HG03139 (cell line): ENCODE data around the gene MAD1L1.
"Not testable (repeated sequence)": the region's sequence is repeated elsewhere in the genome, so short reads cannot be mapped to it uniquely, and the experiment has no call there.

Experiments used
- ATAC-seq: cut with Tn5 transposase; IDR thresholded peaks from one replicate; pipeline ENCODE4 v1.9.1; 2021; ENCODE audit not compliant: unreplicated experiment

MAD1L1 gene

DNA sequence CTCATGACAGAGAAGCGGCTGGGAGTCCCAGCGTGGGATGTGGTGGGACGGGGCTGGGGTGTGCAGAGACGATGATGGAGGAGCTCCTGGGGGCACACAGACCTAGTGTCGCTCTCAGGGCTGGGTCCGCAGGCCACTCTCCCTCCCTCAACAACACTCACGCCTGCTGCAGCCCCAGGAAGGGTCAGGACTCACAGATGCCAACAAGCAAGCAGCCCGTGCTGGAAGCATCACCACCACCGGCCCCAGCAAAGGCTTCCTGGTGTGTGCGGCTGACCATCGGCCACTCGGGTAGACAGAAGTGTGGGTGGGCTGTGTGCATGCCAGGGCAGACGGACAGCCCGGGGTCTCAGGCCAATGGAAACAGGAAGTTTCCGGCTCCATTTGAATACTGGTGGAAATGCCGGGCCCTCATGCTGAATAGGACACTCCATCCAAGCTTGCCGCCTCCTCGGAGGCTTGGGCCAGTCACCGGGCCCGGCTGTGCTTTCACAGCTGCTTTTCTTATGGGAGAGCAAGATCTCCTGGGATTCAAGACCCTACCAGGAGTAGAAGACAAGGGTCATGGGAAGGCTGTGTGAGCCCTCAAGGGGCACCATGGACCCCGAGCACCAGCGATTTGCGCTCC is 384.6 kb downstream of the MAD1L1 start:
- no peak for ATAC-seq

DNA sequence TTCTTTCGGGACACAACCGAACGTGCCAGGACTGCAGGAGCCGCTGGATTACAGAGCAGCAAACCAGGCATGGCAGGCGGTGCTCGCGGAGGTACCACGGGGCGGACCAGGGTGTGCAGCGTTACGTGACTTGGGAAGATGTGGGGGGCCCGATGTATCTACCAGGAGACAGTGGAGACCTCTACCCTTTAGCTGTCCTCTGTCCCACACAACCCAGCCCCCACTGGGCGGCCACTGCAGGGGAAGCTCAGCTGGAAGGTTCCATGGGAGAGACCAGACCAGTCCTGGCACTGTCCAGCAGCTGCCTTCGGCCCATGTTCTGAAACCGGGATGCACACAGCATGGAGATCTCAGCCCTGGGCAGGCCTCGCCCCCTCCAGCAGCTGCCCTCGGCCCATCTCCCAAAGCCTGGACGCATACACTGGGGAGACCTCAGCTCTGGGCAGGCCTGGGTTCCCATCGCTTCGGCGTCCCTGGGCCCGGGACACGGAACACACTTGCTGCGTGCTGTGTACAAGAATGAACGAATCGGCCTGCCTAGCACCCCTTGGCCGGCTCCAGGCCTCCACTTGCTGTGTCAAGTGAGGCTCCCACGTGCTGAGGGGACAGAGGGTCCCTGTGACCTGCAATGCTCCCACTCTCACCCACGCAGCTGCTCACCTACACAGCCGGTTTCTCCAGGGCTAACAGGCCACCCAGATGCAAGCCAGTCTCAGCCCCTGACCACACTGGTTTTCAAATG is 385.3 kb downstream of the MAD1L1 start:
- no peak for ATAC-seq

GRCh38 chr7:1846331-1847065 is 386.2 kb downstream of the MAD1L1 start:
- ATAC-seq = no peak

DNA sequence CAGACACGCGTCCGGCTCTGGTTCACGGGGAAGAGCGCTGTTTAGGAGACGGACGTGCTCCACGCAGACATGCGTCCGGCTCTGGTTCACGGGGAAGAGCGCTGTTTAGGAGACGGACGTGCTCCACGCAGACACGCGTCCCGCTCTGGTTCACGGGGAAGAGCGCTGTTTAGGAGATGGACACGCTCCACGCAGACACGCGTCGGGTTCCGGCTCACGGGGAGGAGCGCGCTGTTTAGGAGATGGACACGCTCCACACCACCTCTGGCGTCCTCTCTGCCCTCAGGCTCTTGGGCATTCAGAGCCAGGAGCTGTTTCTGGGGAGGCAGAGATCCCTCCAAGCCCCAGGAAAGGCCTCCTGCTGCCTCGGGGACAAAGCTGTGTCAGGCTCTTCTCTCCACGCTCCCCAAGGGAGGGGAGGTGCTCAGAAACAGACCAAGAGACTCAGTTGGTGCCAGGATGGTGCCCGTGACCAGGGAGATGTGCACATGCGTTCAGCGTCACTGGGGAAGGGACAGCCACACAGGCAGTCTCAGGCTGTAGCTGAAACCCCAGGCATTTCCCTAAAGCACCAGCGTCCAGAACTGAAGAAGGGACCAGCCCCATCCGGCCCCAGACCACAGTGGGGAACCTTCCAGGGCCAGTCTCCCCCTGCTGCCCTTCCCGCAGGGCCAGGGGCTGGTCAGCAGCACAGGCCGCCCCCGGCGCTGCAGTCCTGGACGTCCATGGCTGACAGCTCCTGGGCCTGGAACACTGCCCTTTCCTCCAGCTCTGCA is 387.0 kb downstream of the MAD1L1 start:
- no peak for ATAC-seq

DNA sequence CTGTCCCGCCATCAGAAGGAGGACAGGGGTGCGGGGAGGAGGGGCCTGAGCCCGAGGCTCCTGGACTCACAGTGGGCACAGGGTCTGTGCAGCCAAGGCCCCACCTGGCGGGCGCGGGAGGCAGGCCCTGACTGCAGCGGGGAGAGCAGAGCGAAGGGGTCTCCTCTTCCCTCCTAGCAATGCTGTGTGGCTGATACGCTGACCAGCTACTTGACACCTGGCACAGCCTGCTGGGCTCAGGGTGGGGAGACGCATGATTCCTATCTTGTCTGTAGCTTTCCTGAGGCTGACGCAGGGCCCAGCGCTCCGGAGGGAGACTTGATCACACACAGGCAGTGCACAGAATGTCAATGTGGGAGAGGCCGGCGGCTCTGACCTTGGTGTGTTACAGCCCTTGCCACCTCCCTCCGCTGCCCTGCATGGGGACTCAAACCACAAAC is 387.8 kb downstream of the MAD1L1 start:
- ATAC-seq = no peak

DNA sequence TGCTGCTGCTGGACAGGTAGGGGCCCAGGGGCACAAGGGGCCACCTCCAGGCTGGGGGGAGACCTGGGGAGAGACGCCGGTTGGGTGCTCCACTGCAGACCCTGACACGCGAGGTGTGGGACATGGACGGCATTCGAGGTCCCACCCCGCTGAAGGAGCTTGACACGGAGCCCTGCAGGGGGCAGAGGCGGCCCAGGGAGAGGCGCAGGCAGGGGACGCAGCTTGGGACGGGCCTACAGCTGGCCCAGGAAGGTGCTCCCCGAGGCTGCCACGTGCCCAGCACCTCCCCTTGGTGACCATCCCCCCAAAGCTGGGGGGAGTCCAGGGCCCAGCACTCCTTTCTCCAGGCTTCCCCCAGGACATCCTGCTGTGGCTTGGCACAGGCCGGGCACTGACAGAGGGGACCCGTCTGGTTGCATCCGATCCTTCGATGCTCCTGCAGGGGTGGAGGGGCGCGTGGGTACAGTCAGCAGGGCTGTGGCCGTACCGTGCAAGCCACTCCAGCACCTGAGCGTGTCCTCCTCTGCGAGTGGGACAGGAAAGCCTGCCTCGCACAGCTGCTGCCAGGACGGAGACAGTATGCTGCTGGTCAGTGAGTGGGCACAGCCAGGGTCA is 388.3 kb downstream of the MAD1L1 start:
- ATAC-seq = no peak

DNA sequence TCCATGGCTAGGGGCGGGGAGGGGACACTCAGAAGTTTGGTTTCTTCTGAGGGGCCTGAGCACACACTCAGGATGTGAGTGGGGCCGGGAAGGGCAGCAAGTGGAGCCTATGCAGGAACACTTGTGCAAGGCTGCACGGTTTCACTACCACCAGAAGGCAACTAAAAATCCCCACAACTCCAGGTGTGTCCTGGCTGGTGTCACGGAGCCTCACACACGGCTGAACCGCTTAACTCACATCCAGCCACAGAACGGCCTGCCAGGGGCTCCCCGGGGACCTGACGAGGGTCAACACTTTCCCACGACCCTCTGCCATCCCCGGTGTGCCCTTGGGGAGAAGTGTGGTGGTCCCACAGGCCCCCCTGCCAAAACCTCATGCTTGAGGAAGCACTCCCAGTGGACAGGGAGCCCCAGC is 388.8 kb downstream of the MAD1L1 start:
- ATAC-seq = no peak

GRCh38 chr7:1843271-1843861 is 389.4 kb downstream of the MAD1L1 start:
- ATAC-seq = no peak

DNA sequence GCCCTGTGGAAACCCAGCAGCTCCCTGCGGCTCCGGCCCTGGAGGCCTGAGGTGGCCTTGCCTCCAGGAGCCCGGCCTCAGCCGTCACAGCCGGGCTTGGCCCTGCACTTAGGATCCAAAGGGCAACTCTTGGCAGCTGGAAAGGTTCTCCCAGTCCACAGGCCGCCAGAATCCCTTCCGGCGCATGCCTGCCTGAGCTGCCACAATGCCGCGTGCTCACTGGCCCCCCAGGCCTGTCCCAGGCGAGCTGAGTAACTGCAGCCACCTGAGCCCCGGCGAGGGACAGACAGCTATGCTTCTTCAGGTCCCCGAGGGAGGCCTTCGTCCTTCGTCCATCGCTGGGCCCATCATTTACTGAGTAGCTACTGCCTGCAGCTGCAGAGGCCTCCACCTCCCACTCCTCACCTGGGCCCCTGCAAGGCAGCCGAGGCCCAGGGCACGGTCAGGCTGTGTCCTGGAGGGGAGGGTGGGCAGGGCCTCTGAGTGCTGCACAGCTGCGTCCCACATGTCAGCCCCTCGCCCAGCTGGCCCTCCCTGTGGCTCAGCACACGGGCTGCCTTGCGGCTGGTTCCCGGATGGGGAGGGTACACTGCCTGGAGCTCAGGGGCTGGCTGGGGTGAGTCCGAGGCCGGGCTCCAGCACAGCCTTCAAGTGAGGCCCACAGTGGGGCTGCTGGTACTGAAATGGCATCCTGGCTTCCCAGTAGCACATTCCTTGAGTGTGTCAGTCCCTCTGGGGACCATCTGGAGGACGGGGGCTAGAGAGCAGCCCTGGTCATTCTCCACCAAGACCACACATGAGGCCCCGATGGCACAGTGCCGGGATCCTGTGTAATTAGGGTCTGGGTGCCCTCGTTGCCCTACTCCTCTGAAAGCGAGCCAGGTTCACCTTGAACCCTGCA is 390.2 kb downstream of the MAD1L1 start:
- ATAC-seq = no peak

DNA sequence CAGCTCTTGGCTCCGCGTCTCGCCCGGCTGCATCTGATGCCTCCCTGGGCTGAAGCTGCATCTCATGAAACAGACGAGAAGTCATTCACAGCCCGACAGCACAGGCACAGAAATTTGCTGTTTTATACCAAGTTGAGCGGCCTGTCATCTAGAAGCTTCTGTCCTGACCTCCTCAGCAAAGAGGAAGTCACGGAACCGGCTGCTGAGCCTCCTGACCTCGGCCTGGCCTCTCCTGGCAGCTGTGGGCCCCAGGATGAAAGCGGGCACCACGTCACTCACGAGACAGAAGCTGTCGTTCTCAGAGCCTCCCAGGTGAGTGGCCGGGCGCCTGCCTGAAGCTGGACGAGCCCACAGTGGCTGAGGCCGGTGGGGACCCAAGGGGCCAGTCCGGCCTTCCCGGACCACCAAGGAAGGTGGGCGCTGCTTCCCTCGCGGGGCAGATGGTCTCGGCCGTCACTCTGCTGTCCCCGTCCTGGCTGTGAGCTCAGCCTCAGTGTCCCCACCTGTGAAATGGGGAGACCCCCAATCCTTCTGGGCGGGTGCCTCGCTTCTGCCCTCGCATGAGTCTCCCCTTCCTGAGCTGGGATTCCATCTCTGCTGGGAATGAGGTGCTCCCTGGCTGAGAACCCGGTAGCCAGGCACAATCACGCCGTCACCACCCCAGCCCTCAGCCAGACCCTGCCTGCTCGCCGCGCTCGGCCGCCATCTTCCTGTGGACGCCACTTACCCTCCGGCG is 391.3 kb downstream of the MAD1L1 start:
- ATAC-seq = not testable (repeated sequence)

DNA sequence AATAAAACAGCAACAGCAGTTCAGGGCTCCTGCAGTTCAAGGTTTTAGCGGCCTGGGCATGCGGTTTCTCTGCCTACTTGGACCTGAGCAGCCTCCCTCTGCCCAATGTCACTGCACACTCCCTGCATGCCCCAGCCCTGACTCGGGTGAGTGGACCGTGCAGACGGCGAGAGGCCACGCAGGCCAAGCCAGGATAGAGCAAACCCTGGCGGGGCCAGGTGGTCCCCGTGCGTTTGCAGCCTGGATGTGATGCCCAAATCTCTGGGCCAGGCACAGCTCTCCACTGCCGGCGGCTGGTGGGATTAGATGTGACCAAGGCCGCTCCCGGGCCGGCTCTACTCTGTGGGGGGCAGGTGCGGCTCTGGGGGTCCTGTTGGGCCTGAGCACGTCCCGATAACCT is 392.0 kb downstream of the MAD1L1 start:
- not testable (repeated sequence) for ATAC-seq

GRCh38 chr7:1839701-1840100 is 393.0 kb downstream of the MAD1L1 start:
- ATAC-seq = no peak

- not testable (repeated sequence) for ATAC-seq
Measured at GRCh38 chr7:1838911-1839531, 393.7 kb downstream of the MAD1L1 start.

DNA sequence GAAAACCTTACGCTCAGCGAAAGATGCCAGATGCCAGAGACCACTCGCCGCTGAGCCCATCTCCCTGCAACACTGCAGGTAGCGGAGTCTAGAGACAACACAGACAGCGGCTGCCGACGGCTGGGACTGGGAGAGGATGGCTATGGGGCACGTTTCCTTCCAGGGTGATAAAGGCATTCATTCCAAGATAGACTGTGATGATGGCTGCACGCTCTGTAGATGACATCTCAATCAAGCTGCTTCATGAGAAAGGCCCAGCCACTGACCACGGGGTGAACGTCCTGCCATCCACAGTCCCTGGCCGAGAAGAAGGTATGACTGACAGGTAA is 394.2 kb downstream of the MAD1L1 start:
- not testable (repeated sequence) for ATAC-seq

GRCh38 chr7:1837696-1838543 is 394.8 kb downstream of the MAD1L1 start:
- not testable (repeated sequence) for ATAC-seq

GRCh38 chr7:1831933-1832535 is 400.7 kb downstream of the MAD1L1 start:
- ATAC-seq = not testable (repeated sequence)

DNA sequence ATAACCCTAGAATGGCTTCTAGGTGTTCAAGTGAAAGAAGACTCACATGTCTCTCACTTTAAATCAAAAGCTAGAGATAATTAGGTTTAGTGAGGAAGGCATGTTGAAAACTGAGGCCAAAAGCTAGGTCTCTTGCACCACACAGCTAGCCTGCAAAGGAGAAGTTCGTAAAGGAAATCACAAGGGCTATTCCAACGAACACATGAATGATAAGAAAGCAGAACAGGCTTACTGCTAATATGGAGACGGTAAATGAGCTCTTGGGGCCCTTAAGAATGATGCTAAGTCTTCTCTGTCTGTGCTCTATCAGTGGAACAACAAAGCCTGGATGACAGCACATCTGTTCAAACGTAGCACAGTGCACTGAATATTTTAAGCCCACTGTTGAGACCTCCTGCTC is 401.3 kb downstream of the MAD1L1 start:
- ATAC-seq = not testable (repeated sequence)
